HEK293 (cell line): ENCODE measurements around the gene ZNF829.
A peak's percentile ranks its signal among the peaks of the same experiment; 100 is the strongest.

Experiments used
- ELK4 ChIP-seq: IDR thresholded peaks from 2 replicates; pipeline ENCODE4 v1.6.1; 2011; ENCODE audit warnings: mild to moderate bottlenecking, low read depth, low read length, borderline replicate concordance
- GLIS1 ChIP-seq: fragments of 450-650 bp; formaldehyde crosslinking; IDR thresholded peaks from 2 replicates; pipeline ENCODE4 v1.5.1; 2016; ENCODE audit warnings: missing biosample characterization, missing genetic modification characterization
- HIC1 ChIP-seq: fragments of 450-650 bp; formaldehyde crosslinking; IDR thresholded peaks from 2 replicates; pipeline ENCODE4 v1.5.1; 2016; ENCODE audit warnings: missing biosample characterization, missing genetic modification characterization
- HOXC10 ChIP-seq: sonication (generic); formaldehyde crosslinking; IDR thresholded peaks from 2 replicates; pipeline ENCODE4 v1.8.1; 2023; ENCODE audit warnings: mild to moderate bottlenecking, missing genetic modification reagents
- OVOL3 ChIP-seq: fragments of 450-650 bp; formaldehyde crosslinking; IDR thresholded peaks from 2 replicates; pipeline ENCODE4 v1.5.1; 2016; ENCODE audit warnings: missing biosample characterization, missing genetic modification characterization
- SALL2 ChIP-seq: fragments of 450-650 bp; formaldehyde crosslinking; IDR thresholded peaks from 2 replicates; pipeline ENCODE4 v1.5.0; 2017; ENCODE audit warnings: missing biosample characterization, mild to moderate bottlenecking, missing genetic modification characterization, borderline replicate concordance
- SCRT2 ChIP-seq: fragments of 450-650 bp; formaldehyde crosslinking; IDR thresholded peaks from 2 replicates; pipeline ENCODE4 v1.5.1; 2016; ENCODE audit warnings: missing biosample characterization, missing genetic modification characterization
- SP2 ChIP-seq: fragments of 450-650 bp; formaldehyde crosslinking; IDR thresholded peaks from 2 replicates; pipeline ENCODE4 v1.5.1; 2016; ENCODE audit warnings: missing biosample characterization, missing genetic modification characterization
- YY1 ChIP-seq: fragments of 450-650 bp; formaldehyde crosslinking; IDR thresholded peaks from 2 replicates; pipeline ENCODE4 v1.5.1; 2018; ENCODE audit warnings: missing biosample characterization, missing genetic modification characterization
- ZFP3 ChIP-seq: fragments of 450-650 bp; formaldehyde crosslinking; IDR thresholded peaks from 2 replicates; pipeline ENCODE4 v1.5.1; 2016; ENCODE audit warnings: low read depth, missing biosample characterization, missing genetic modification characterization
- ZFP41 ChIP-seq: fragments of 450-650 bp; formaldehyde crosslinking; IDR thresholded peaks from 2 replicates; pipeline ENCODE4 v1.5.1; 2016; ENCODE audit warnings: missing biosample characterization, missing genetic modification characterization, borderline replicate concordance
- ZIC2 ChIP-seq: fragments of 450-650 bp; formaldehyde crosslinking; IDR thresholded peaks from 2 replicates; pipeline ENCODE4 v1.5.1; 2016; ENCODE audit warnings: missing biosample characterization, missing genetic modification characterization
- ZNF10 ChIP-seq: fragments of 450-650 bp; formaldehyde crosslinking; IDR thresholded peaks from 2 replicates; pipeline ENCODE4 v1.5.1; 2017; ENCODE audit warnings: missing biosample characterization, missing genetic modification characterization
- ZNF114 ChIP-seq: fragments of 450-650 bp; formaldehyde crosslinking; IDR thresholded peaks from 2 replicates; pipeline ENCODE4 v1.5.0; 2017; ENCODE audit warnings: missing biosample characterization, missing genetic modification characterization
- ZNF146 ChIP-seq: fragments of 450-650 bp; formaldehyde crosslinking; IDR thresholded peaks from 2 replicates; pipeline ENCODE4 v1.5.1; 2016; ENCODE audit warnings: missing biosample characterization, missing genetic modification characterization
- ZNF155 ChIP-seq: fragments of 450-650 bp; formaldehyde crosslinking; IDR thresholded peaks from 2 replicates; pipeline ENCODE4 v1.5.1; 2016; ENCODE audit warnings: missing biosample characterization, missing genetic modification characterization
- ZNF248 ChIP-seq: fragments of 450-650 bp; formaldehyde crosslinking; IDR thresholded peaks from 2 replicates; pipeline ENCODE4 v1.5.1; 2017; ENCODE audit warnings: missing biosample characterization, missing genetic modification characterization
- ZNF423 ChIP-seq: fragments of 450-650 bp; formaldehyde crosslinking; IDR thresholded peaks from 2 replicates; pipeline ENCODE4 v1.5.1; 2016; ENCODE audit warnings: missing biosample characterization, missing genetic modification characterization
- ZNF473 ChIP-seq: fragments of 450-650 bp; formaldehyde crosslinking; IDR thresholded peaks from 2 replicates; pipeline ENCODE4 v1.5.1; 2017; ENCODE audit warnings: missing biosample characterization, missing genetic modification characterization
- ZNF514 ChIP-seq: fragments of 450-650 bp; formaldehyde crosslinking; IDR thresholded peaks from 2 replicates; pipeline ENCODE4 v1.5.1; 2016; ENCODE audit warnings: missing biosample characterization, missing genetic modification characterization
- ZNF561 ChIP-seq: fragments of 450-650 bp; IDR thresholded peaks from 2 replicates; pipeline ENCODE4 v1.5.1; 2018; ENCODE audit warnings: missing biosample characterization, missing genetic modification characterization, borderline replicate concordance
- ZNF621 ChIP-seq: fragments of 450-650 bp; formaldehyde crosslinking; IDR thresholded peaks from 2 replicates; pipeline ENCODE4 v1.5.1; 2017; ENCODE audit warnings: missing biosample characterization, missing genetic modification characterization
- ZNF654 ChIP-seq: fragments of 450-650 bp; formaldehyde crosslinking; IDR thresholded peaks from 2 replicates; pipeline ENCODE4 v1.5.1; 2016; ENCODE audit warnings: low read depth, missing biosample characterization, missing genetic modification characterization
- ZNF664 ChIP-seq: fragments of 450-650 bp; formaldehyde crosslinking; IDR thresholded peaks from 2 replicates; pipeline ENCODE4 v1.5.1; 2016; ENCODE audit warnings: missing biosample characterization, missing genetic modification characterization
- ZNF692 ChIP-seq: fragments of 450-650 bp; formaldehyde crosslinking; IDR thresholded peaks from 2 replicates; pipeline ENCODE4 v1.5.1; 2016; ENCODE audit warnings: missing biosample characterization, missing genetic modification characterization
- ZNF747 ChIP-seq: fragments of 450-650 bp; formaldehyde crosslinking; IDR thresholded peaks from 2 replicates; pipeline ENCODE4 v1.5.1; 2016; ENCODE audit warnings: missing biosample characterization, missing genetic modification characterization
- ZNF777 ChIP-seq: fragments of 450-650 bp; formaldehyde crosslinking; IDR thresholded peaks from 2 replicates; pipeline ENCODE4 v1.5.1; 2017; ENCODE audit warnings: missing biosample characterization, missing genetic modification characterization, borderline replicate concordance
- ZNF785 ChIP-seq: fragments of 450-650 bp; formaldehyde crosslinking; IDR thresholded peaks from 2 replicates; pipeline ENCODE4 v1.5.1; 2016; ENCODE audit warnings: missing biosample characterization, missing genetic modification characterization
- ZNF792 ChIP-seq: fragments of 450-650 bp; formaldehyde crosslinking; IDR thresholded peaks from 2 replicates; pipeline ENCODE4 v1.5.1; 2016; ENCODE audit warnings: missing biosample characterization, missing genetic modification characterization
- ZNF837 ChIP-seq: fragments of 450-650 bp; formaldehyde crosslinking; IDR thresholded peaks from 2 replicates; pipeline ENCODE4 v1.5.1; 2016; ENCODE audit warnings: missing biosample characterization, missing genetic modification characterization
- ZNF843 ChIP-seq: fragments of 450-650 bp; formaldehyde crosslinking; IDR thresholded peaks from 2 replicates; pipeline ENCODE4 v1.5.1; 2016; ENCODE audit warnings: missing biosample characterization, missing genetic modification characterization
- ZSCAN16 ChIP-seq: fragments of 450-650 bp; formaldehyde crosslinking; IDR thresholded peaks from 2 replicates; pipeline ENCODE4 v1.5.1; 2016; ENCODE audit warnings: missing biosample characterization, missing genetic modification characterization
- TF ChIP-seq, protein P1 (sequence below): fragments of 450-650 bp; formaldehyde crosslinking; IDR thresholded peaks from 2 replicates; pipeline ENCODE4 v1.5.1; 2017; ENCODE audit warnings: missing biosample characterization, missing genetic modification characterization
- TF ChIP-seq, protein P2 (sequence below): fragments of 450-650 bp; formaldehyde crosslinking; IDR thresholded peaks from 2 replicates; pipeline ENCODE4 v1.5.1; 2016; ENCODE audit warnings: missing biosample characterization, missing genetic modification characterization

The ZNF829 gene

DNA sequence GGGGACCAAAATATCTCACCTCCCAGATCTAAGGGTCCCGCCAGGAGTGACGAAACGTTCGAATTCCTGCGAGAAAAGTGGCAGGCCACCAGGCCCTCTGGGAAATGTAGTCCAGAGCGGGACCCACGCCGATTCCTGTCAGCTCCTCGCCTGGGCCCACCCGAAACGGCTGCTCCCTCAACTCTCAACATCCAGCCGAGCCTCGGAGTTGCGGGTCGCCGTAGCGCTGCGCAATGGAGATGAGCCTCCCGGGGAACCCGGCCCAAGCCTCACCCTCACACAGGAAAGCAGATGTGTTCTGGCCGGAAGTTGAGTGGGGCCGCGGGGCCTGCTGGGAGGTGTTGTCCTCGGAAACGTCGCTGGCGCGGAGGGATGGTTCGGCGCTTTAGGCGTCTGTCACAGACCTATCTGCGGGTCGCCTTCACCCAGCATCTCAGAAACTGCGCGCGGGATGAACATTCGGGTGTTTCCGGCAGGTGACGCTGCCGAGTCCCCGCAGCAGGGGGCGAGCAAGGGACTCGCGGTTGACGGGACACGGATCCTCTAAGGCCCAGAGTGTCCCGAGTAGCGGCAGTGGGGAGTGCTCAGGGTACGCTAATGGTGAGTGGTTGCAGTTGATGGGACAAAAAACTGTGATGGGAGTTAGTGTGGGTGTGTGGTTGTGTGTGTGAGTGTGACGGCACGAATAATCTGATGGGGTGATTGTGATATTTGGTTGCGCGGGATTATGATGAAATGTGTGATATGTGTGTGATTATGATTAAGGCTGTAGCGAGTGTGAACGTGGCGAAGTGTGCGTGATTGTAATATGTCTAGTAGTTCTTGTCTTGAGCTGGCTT, at the start of gene ZNF829, which contains the start of gene ZNF568 (continued):
- TF ChIP-seq HIC1 (tag by site-specific recombination) (no peak), ZNF514 (tag by site-specific recombination) (no peak), ZNF792 (peak; percentile 96), ZNF10 (peak; percentile 91), GLIS1 (tag by site-specific recombination) (peak; percentile 95), ZNF664 (tag by site-specific recombination) (peak; percentile 32; the same call in 1 of the 2 replicates), SCRT2 (tag by site-specific recombination) (peak; percentile 77), ZFP3 (tag by site-specific recombination) (peak; percentile 47; the same call in 1 of the 2 replicates), OVOL3 (peak; percentile 59), ZNF561 (tag by site-specific recombination) (peak; percentile 95), ZNF747 (tag by site-specific recombination) (no peak), YY1 (tag by site-specific recombination) (no peak; the same call in none of the 2 replicates), ZNF621 (tag by site-specific recombination) (no peak), ZIC2 (tag by site-specific recombination) (peak; percentile 93), ZNF692 (tag by site-specific recombination) (peak; percentile 92), ZNF843 (peak; percentile 67), ZFP41 (tag by site-specific recombination) (no peak), ZNF837 (tag by site-specific recombination) (peak; percentile 93; the same call in 1 of the 2 replicates), ZNF423 (tag by site-specific recombination) (peak; percentile 91), SP2 (peak; percentile 88), ZNF785 (tag by site-specific recombination) (peak; percentile 99), SALL2 (tag by site-specific recombination) (no peak), ELK4 (peak; percentile 71; the same call in 1 of the 2 replicates), ZNF114 (tag by site-specific recombination) (no peak), ZNF146 (tag by site-specific recombination) (peak; percentile 73), ZNF155 (tag by site-specific recombination) (peak; percentile 97), ZNF473 (tag by site-specific recombination) (no peak; the same call in 1 of the 2 replicates), ZNF777 (tag by site-specific recombination) (peak; percentile 90), HOXC10 (CRISPR knock-in tag) (no peak), ZNF654 (tag by site-specific recombination) (peak; percentile 45), ZNF248 (tag by site-specific recombination) (no peak), ZSCAN16 (tag by site-specific recombination) (peak; percentile 87; the same call in 1 of the 2 replicates)
- TF ChIP-seq, protein P1, sequence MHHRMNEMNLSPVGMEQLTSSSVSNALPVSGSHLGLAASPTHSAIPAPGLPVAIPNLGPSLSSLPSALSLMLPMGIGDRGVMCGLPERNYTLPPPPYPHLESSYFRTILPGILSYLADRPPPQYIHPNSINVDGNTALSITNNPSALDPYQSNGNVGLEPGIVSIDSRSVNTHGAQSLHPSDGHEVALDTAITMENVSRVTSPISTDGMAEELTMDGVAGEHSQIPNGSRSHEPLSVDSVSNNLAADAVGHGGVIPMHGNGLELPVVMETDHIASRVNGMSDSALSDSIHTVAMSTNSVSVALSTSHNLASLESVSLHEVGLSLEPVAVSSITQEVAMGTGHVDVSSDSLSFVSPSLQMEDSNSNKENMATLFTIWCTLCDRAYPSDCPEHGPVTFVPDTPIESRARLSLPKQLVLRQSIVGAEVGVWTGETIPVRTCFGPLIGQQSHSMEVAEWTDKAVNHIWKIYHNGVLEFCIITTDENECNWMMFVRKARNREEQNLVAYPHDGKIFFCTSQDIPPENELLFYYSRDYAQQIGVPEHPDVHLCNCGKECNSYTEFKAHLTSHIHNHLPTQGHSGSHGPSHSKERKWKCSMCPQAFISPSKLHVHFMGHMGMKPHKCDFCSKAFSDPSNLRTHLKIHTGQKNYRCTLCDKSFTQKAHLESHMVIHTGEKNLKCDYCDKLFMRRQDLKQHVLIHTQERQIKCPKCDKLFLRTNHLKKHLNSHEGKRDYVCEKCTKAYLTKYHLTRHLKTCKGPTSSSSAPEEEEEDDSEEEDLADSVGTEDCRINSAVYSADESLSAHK (tag by site-specific recombination): peak; percentile 66
- TF ChIP-seq, protein P2, sequence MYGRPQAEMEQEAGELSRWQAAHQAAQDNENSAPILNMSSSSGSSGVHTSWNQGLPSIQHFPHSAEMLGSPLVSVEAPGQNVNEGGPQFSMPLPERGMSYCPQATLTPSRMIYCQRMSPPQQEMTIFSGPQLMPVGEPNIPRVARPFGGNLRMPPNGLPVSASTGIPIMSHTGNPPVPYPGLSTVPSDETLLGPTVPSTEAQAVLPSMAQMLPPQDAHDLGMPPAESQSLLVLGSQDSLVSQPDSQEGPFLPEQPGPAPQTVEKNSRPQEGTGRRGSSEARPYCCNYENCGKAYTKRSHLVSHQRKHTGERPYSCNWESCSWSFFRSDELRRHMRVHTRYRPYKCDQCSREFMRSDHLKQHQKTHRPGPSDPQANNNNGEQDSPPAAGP: peak; percentile 97
